ENCODE measurements around the gene FLACC1.
"Not testable (repeated sequence)": the region's sequence is repeated elsewhere in the genome, so short reads cannot be mapped to it uniquely, and the experiment has no call there.

The FLACC1 gene

GRCh38 chr2:201255408-201256033 lies 101.6 kb downstream of the FLACC1 start:
- no peak for DNase-seq (ENCODE audit: low read depth, low spot score)

DNA sequence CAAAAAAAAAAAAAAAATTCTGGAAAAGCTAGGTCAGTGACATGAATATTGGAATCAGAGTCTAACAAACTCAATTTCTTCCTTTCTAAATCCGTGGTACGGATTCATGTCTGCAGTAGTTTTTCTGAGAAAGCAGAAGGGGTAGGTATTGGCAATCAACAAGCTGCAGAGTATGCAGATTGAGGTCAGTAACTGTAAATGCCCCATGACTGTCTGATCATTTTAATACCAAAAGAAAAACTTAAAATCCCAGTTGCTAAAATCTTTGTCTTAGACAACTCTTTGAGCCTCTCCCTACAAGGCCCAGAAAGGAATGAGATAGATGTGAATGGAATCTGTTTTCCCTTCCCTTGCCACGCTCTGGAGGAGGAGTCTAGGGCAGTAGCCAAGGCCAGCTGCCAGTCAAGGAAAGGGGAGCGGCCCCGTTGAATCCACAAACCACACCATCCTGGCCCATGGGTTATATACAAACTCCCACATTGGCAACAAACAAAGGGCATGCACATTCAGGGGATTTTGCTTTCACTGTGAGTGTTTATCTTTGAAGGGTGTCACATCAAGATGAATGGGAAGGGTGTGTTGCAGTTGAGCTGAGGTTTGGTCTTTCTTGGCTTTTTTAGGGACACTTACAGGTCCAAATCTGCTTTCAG lies 102.9 kb downstream of the FLACC1 start:
- peak; percentile 80 for DNase-seq (ENCODE audit: low read depth, low spot score)

DNA sequence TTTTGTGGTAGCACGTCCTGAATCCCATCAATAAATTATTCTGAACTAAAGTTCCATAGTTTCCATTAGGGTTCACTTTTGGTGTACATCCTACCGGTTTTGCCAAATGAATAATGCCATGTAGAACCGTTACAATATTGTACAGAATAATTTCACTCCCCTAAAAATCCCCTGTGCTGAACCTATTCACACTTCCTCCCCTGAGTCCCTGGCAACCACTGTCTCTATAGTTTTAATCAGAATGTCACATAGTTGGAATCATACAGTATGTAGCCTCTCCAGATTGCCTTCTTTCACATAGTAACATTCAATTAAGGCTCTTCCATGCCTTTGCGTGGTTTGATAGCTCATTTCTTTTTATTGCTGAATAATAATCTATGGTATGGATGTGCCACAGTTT lies 106.4 kb downstream of the FLACC1 start:
- no peak for DNase-seq (ENCODE audit: low read depth, low spot score)

GRCh38 chr2:201249889-201250288 lies 107.3 kb downstream of the FLACC1 start:
- DNase-seq (ENCODE audit: low read depth, low spot score) = no peak

DNA sequence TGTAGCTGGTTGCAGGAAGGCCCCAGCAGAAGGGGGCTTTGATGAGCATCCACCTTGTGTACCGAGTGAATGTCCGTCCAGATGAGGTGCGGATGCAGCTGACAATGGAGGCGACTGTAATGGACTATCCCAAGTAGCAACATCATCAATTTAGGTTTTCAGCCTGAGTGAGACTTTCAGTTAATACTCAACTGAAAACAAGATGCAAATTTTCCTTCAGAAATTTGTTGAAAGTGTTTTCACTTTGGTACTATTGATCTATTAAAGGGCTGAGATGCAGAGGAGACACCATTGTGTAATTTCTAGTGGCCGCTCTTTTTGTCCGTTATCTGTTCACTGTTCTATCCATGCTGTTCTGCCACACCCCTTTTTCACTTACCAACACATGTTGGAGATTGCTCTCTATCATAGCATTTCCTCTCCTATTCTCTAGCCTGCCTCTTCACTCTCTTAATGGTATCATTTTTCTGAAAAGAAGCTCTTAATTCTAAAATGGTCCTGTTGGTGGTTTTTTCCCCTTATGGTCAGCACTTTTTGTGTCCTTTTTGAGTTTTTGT lies 108.8 kb downstream of the FLACC1 start:
- no peak for DNase-seq (ENCODE audit: low read depth, low spot score)

GRCh38 chr2:201246280-201246679 lies 110.9 kb downstream of the FLACC1 start:
- no peak for DNase-seq (ENCODE audit: low read depth, low spot score)

DNA sequence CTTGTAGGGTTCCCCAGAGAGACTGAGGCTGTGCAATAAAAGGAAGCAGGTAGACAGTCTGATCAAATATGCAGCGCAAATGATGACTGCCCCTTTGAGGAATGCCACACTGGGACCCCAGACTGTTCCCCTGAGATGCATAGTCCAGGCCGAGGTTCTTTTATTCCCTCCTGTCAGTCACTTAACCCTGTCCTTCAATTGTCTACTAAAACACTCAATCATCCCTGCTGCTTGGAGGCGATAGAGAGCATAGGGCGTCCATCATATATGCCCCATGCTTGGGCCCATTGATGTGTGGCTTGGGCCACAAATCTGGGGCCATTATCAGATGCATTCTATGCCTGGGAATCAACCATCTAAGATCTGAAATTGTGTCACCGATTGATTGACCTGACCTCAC lies 112.3 kb downstream of the FLACC1 start:
- DNase-seq (ENCODE audit: low read depth, low spot score) = no peak

- DNase-seq (ENCODE audit: low read depth, low spot score) = no peak
These were observed 114.4 kb downstream of the FLACC1 start for GRCh38 chr2:201242571-201243277.

DNA sequence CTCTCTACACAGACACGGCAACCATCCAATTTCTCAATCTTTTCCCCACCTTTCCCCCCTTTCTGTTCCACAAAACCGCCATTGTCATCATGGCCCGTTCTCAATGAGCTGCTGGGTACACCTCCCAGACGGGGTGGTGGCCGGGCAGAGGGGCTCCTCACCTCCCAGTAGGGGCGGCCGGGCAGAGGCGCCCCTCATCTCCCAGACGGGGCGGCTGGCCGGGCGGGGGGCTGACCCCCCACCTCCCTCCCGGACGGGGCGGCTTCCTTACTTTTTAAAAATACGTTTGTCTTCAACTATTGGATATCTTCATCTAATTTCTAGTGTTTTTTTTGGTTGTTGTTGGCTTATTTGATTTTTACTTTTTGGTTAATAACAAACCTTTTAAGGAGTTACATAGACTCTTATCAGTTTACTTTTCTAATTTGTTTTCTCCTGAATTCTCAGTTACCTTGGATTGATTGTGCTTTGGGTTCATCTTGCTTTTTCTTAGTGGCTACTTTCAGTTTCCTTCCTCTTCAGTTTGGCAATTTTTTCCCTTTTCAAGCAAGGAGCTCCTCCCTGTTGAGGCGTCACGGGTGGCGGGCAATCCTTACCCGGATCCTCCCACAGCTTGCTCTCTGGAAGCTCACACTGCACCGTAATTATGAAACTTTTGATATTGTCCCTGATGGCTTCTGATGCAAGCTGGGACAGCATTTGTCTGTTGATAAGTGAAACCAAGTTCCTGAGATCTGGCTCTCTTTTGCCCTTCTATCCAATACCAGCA lies 117.8 kb downstream of the FLACC1 start:
- not testable (repeated sequence) for DNase-seq (ENCODE audit: low read depth, low spot score)
